SK-N-SH (cell line): ENCODE measurements around the gene KRT75.

Source experiments
- ELF1 ChIP-seq: IDR thresholded peaks from 2 replicates; pipeline ENCODE4 v1.4.0; 2012
- YY1 ChIP-seq: IDR thresholded peaks from 2 replicates; pipeline ENCODE4 v1.4.0; 2012; ENCODE audit warnings: low read depth, mild to moderate bottlenecking

- TF ChIP-seq YY1 = no peak
- TF ChIP-seq ELF1 = no peak
These were observed 46.3 kb downstream of the KRT75 start for GRCh38 chr12:52387859-52388258.
